WTC11 (cell line): Measurements from ENCODE around the gene VPS18. TPM values are rescaled to one million over a fixed set of nuclear protein-coding genes. Genes with fewer than 3 reads are reported as not detected.

Source experiments
- ATAC-seq: fragments of 200-7000 bp; cut with Tn5 transposase; 2 replicates; pipeline ENCODE4 v1.10.0; 2021; ENCODE audit warnings: mild to moderate bottlenecking, moderate library complexity
- CTCF ChIA-PET: fragments of 300-600 bp; sonication (Branson Sonifier 250); formaldehyde crosslinking; loops from one replicate; lab custom pipeline; 2021; ENCODE audit warnings: antibody characterized with exemption; lab: Charles Lee
- POLR2A ChIA-PET: fragments of 350-600 bp; sonication (Branson Sonifier 250); formaldehyde crosslinking; loops from one replicate; lab custom pipeline; 2021; ENCODE audit warnings: antibody characterized with exemption; lab: Charles Lee
- DNase-seq: peaks from one replicate; pipeline ENCODE4 v3.0.0; 2021; ENCODE audit warnings: low spot score
- H3K27ac Mint-ChIP-seq: 2 replicates; pipeline ENCODE4 v1.8.0; 2021; ENCODE audit warnings: mixed read lengths
- H3K27me3 Mint-ChIP-seq: 2 replicates; pipeline ENCODE4 v1.8.0; 2021; ENCODE audit warnings: low read depth, mild to moderate bottlenecking, moderate library complexity, mixed read lengths
- H3K36me3 Mint-ChIP-seq: 2 replicates; pipeline ENCODE4 v1.8.0; 2021; ENCODE audit warnings: mixed read lengths
- H3K4me1 Mint-ChIP-seq: 2 replicates; pipeline ENCODE4 v1.8.0; 2022; ENCODE audit warnings: mixed read lengths
- H3K4me3 Mint-ChIP-seq: 2 replicates; pipeline ENCODE4 v1.8.0; 2021; ENCODE audit warnings: mild to moderate bottlenecking, moderate library complexity, mixed read lengths
- H3K9me3 Mint-ChIP-seq: 2 replicates; pipeline ENCODE4 v1.8.0; 2021; ENCODE audit warnings: mixed read lengths
- CTCF ChIP-seq: fragments of 200-600 bp; IDR thresholded peaks from 2 replicates; pipeline ENCODE4 v1.8.0; 2022; ENCODE audit warnings: antibody characterized with exemption
- E2F4 ChIP-seq: sonication (generic); formaldehyde crosslinking; IDR thresholded peaks from 2 replicates; pipeline ENCODE4 v1.8.1; 2022; ENCODE audit warnings: low read depth, mild to moderate bottlenecking, moderate library complexity, missing genetic modification reagents, borderline replicate concordance
- ESRRA ChIP-seq: sonication (generic); formaldehyde crosslinking; IDR thresholded peaks from 2 replicates; pipeline ENCODE4 v1.8.1; 2022; ENCODE audit warnings: mild to moderate bottlenecking, missing genetic modification reagents, borderline replicate concordance
- ETV6 ChIP-seq: sonication (generic); formaldehyde crosslinking; IDR thresholded peaks from 2 replicates; pipeline ENCODE4 v1.8.1; 2022; ENCODE audit warnings: mild to moderate bottlenecking, missing genetic modification reagents
- GRHL2 ChIP-seq: fragments of 250-450 bp; sonication (Bioruptor Pico); IDR thresholded peaks from 2 replicates; pipeline ENCODE4 v1.8.0; 2022; ENCODE audit warnings: mild to moderate bottlenecking, moderate library complexity; ENCODE audit not compliant: insufficient replicate concordance, severe bottlenecking
- GTF2I ChIP-seq: fragments of 250-450 bp; sonication (Bioruptor Pico); conservative IDR thresholded peaks from 2 replicates; pipeline ENCODE4 v1.4.0; 2021; ENCODE audit warnings: mild to moderate bottlenecking
- MAX ChIP-seq: sonication (generic); formaldehyde crosslinking; IDR thresholded peaks from 2 replicates; pipeline ENCODE4 v1.8.0; 2022; ENCODE audit warnings: mild to moderate bottlenecking, missing genetic modification reagents
- MXD4 ChIP-seq: fragments of 250-450 bp; sonication (Bioruptor Pico); IDR thresholded peaks from 2 replicates; pipeline ENCODE4 v1.8.0; 2021; ENCODE audit warnings: mild to moderate bottlenecking, moderate library complexity, borderline replicate concordance
- NFYB ChIP-seq: sonication (generic); formaldehyde crosslinking; conservative IDR thresholded peaks from 2 replicates; pipeline ENCODE4 v1.8.0; 2022; ENCODE audit warnings: low read depth, missing genetic modification reagents
- PREB ChIP-seq: sonication (generic); formaldehyde crosslinking; IDR thresholded peaks from 2 replicates; pipeline ENCODE4 v1.8.1; 2022; ENCODE audit warnings: mild to moderate bottlenecking, missing genetic modification reagents, moderate library complexity, borderline replicate concordance
- SMAD3 ChIP-seq: sonication (generic); formaldehyde crosslinking; IDR thresholded peaks from 2 replicates; pipeline ENCODE4 v1.8.0; 2022; ENCODE audit warnings: missing genetic modification reagents, mild to moderate bottlenecking, borderline replicate concordance
- STAT6 ChIP-seq: sonication (generic); formaldehyde crosslinking; conservative IDR thresholded peaks from 2 replicates; pipeline ENCODE4 v1.8.1; 2023; ENCODE audit warnings: mild to moderate bottlenecking, low read depth, missing genetic modification reagents, moderate library complexity
- ZBTB43 ChIP-seq: sonication (generic); formaldehyde crosslinking; IDR thresholded peaks from 2 replicates; pipeline ENCODE4 v1.8.1; 2023; ENCODE audit warnings: mild to moderate bottlenecking, missing genetic modification reagents
- ZNF232 ChIP-seq: sonication (generic); formaldehyde crosslinking; IDR thresholded peaks from 2 replicates; pipeline ENCODE4 v1.8.0; 2022; ENCODE audit warnings: mild to moderate bottlenecking, missing genetic modification reagents
- ZNF396 ChIP-seq: fragments of 250-450 bp; sonication (Bioruptor Pico); IDR thresholded peaks from 2 replicates; pipeline ENCODE4 v1.8.0; 2021; ENCODE audit warnings: mild to moderate bottlenecking, moderate library complexity, borderline replicate concordance
- total RNA-seq: library from RNA; stranded (reverse); gene quantifications from 3 replicates; pipeline ENCODE4 v1.2.3, GENCODE V29; 2021
- TF ChIP-seq, protein P1 (sequence below): fragments of 250-450 bp; sonication (Bioruptor Pico); IDR thresholded peaks from 2 replicates; pipeline ENCODE4 v1.9.0; 2021; ENCODE audit warnings: moderate library complexity, mild to moderate bottlenecking, inconsistent platforms, borderline replicate concordance
- TF ChIP-seq, protein P2 (sequence below): sonication (generic); formaldehyde crosslinking; IDR thresholded peaks from 2 replicates; pipeline ENCODE4 v1.8.0; 2022; ENCODE audit warnings: mild to moderate bottlenecking, missing genetic modification reagents
- TF ChIP-seq, protein P3 (sequence below): sonication (generic); formaldehyde crosslinking; IDR thresholded peaks from 2 replicates; pipeline ENCODE4 v1.8.1; 2023; ENCODE audit warnings: mild to moderate bottlenecking, missing genetic modification reagents, moderate library complexity

VPS18 gene
- total RNA-seq, 1 experiment from 2014 or later = 27.3 TPM

DNA sequence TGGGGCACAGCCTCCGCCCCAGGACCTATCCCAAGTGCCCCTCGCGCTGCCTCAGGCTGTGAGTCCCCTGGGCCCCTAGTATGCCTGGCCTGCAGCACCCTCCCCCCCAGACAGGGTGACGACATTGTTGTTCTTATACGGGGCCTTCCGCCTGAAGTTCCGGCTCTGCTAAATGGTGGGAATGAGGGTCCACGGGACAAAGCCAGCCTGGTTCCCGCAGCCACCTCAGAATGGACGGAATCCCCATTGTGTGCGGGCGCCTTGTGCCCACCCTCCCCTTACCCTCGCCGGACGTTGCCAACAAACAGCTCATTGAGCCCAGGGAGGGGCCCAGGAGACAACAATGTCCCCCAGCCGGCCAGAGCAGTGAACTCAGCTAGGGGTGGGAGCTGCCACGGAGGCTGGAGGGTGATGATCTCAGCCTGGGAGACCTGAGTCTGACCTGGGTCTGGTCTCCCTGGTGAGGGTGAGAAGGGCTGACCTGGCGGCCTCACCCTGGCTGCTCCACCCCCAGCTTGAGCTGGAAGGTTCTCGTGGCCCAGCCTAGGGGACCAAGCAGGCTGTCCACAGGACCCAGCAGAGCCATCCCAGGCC, 24.6 kb downstream of the VPS18 start (continued):
- TF ChIP-seq, protein P1, sequence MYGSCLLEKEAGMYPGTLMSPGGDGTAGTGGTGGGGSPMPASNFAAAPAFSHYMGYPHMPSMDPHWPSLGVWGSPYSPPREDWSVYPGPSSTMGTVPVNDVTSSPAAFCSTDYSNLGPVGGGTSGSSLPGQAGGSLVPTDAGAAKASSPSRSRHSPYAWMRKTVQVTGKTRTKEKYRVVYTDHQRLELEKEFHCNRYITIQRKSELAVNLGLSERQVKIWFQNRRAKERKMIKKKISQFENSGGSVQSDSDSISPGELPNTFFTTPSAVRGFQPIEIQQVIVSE = no peak
- TF ChIP-seq ZNF396 (CRISPR knock-in tag) = no peak
- TF ChIP-seq, all 79 proteins: peak for 0

DNA sequence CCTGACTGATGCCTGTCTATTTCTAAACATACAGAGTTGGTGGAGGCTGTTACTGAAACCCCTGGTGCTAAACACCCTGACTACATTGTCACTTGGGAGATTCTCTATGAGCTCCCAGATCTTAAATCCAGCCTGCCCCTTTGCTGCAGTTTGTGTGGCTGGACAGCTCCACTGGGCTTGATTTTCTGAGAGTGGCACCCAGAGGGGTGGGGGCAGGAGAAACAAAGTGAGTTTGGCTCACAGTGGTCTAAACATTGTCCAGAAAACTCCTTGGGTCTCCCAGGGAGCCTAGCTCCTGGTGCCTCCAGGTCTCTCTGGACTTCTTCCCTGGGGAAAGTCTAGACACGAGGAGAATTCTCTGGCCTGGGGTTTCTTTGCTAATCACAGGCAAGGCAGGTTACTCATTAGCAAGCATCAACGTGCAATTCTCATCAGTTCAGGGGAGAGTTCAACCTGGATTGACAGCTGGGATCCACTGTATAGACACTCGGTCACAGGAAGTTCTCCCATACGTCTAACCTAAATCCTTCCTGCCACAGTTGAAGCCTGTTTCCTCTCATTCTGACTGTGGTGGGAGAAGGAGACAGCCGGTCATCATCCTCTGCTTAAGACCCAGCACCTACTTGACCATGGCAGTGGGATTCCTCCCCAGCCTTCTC, 27.8 kb downstream of the VPS18 start:
- ATAC-seq (no peak), DNase-seq (no peak)
- Mint-ChIP-seq H3K4me3 (no peak overlapping the region), H3K4me1 (peaks cover 13% of the 10 kb centered on the region), H3K27ac (no peak overlapping the region), H3K36me3 (no peaks in the 10 kb centered on the region), H3K27me3 (peaks cover 71% of the 10 kb centered on the region), H3K9me3 (no peaks in the 10 kb centered on the region)
- ChIA-PET CTCF (interaction anchor here (1.0 to 7.4 kb wide), 5 partner anchors 7 to 178 kb away, joined by 3 to 88 read pairs (median 3); no protein-coding TSS in a partner anchor), POLR2A (interaction anchor here (0.6 to 1.1 kb wide), 2 partner anchors 10 to 32 kb away, joined by 3 read pairs; no protein-coding TSS in a partner anchor)
- TF ChIP-seq ZNF232 (CRISPR knock-in tag) = no peak
- TF ChIP-seq NFYB (CRISPR knock-in tag) = no peak
- no peak for TF ChIP-seq ZBTB43 (CRISPR knock-in tag)
- TF ChIP-seq MAX (CRISPR knock-in tag) = no peak
- TF ChIP-seq ETV6 (CRISPR knock-in tag) = no peak
- no peak for TF ChIP-seq GRHL2 (CRISPR knock-in tag)
- TF ChIP-seq E2F4 (CRISPR knock-in tag) = no peak
- TF ChIP-seq, protein P2, sequence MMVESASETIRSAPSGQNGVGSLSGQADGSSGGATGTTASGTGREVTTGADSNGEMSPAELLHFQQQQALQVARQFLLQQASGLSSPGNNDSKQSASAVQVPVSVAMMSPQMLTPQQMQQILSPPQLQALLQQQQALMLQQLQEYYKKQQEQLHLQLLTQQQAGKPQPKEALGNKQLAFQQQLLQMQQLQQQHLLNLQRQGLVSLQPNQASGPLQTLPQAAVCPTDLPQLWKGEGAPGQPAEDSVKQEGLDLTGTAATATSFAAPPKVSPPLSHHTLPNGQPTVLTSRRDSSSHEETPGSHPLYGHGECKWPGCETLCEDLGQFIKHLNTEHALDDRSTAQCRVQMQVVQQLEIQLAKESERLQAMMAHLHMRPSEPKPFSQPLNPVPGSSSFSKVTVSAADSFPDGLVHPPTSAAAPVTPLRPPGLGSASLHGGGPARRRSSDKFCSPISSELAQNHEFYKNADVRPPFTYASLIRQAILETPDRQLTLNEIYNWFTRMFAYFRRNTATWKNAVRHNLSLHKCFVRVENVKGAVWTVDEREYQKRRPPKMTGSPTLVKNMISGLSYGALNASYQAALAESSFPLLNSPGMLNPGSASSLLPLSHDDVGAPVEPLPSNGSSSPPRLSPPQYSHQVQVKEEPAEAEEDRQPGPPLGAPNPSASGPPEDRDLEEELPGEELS = no peak
- TF ChIP-seq CTCF = no peak
- no peak for TF ChIP-seq SMAD3 (CRISPR knock-in tag)

- ChIA-PET CTCF (interaction anchor here (1.0 to 10.6 kb wide), 7 partner anchors 8 to 28 kb away, joined by 3 to 203 read pairs (median 6); partner anchors contain the start of gene VPS18), POLR2A (no interaction called here)
- H3K4me3 Mint-ChIP-seq = no peak overlapping the region
- ATAC-seq (no peak), DNase-seq (no peak)
- H3K27me3 Mint-ChIP-seq = peaks cover 76% of the 10 kb centered on the region
- no peaks in the 10 kb centered on the region for H3K36me3 Mint-ChIP-seq
- no peaks in the 10 kb centered on the region for H3K9me3 Mint-ChIP-seq
- peaks cover 16% of the 10 kb centered on the region for H3K4me1 Mint-ChIP-seq
- no peak overlapping the region; the same call in 1 of the 2 replicates for H3K27ac Mint-ChIP-seq
- TF ChIP-seq GTF2I (CRISPR knock-in tag) (no peak), ESRRA (no peak), STAT6 (CRISPR knock-in tag) (no peak), ETV6 (CRISPR knock-in tag) (no peak), PREB (CRISPR knock-in tag) (no peak), MXD4 (no peak)
- TF ChIP-seq, protein P3, sequence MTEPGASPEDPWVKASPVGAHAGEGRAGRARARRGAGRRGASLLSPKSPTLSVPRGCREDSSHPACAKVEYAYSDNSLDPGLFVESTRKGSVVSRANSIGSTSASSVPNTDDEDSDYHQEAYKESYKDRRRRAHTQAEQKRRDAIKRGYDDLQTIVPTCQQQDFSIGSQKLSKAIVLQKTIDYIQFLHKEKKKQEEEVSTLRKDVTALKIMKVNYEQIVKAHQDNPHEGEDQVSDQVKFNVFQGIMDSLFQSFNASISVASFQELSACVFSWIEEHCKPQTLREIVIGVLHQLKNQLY (CRISPR knock-in tag) = no peak
Observed at GRCh38 chr15:40922608-40923005, 28.4 kb downstream of the VPS18 start.
